Testis (tissue), 2 donors: ENCODE results near the gene RBP4.

Experiments
- CTCF ChIP-seq, 3 experiments: fragments of 450-650 bp in 2 of 3; fragments of 200-600 bp in 1 of 3; sonication (generic) in 1 of 3; IDR thresholded peaks; one replicate each; pipeline ENCODE4 v1.5.1; 2016 to 2019; ENCODE audit warnings: antibody characterized with exemption in 3 of 3, mild to moderate bottlenecking in 2 of 3, moderate library complexity in 1 of 3
- POLR2A ChIP-seq: fragments of 450-650 bp; IDR thresholded peaks from one replicate; pipeline ENCODE4 v1.6.1; 2017; ENCODE audit warnings: antibody characterized with exemption, mild to moderate bottlenecking, moderate library complexity

GRCh38 chr10:93560541-93560940, 40.5 kb downstream of the RBP4 start:
- TF ChIP-seq POLR2A (no peak), CTCF (IDR thresholded peaks at IDR 0.05) (no peak)
